NCI-H1105 (cell line): ENCODE measurements around the gene VSTM2B.
"Not testable (repeated sequence)": the region's sequence is repeated elsewhere in the genome, so short reads cannot be mapped to it uniquely, and the experiment has no call there.

Experiments
- DNase-seq: peaks from one replicate; lab custom pipeline; 2025; lab: John Stamatoyannopoulos, UW

Gene VSTM2B

GRCh38 chr19:29531458-29532025 is 5.7 kb downstream of the VSTM2B start:
- DNase-seq = no peak

- DNase-seq = no peak
Measured at GRCh38 chr19:29532097-29532496, 6.3 kb downstream of the VSTM2B start.

GRCh38 chr19:29532956-29533355 is 7.2 kb downstream of the VSTM2B start:
- no peak for DNase-seq

- no peak for DNase-seq
Measured at GRCh38 chr19:29533578-29534544, 8.1 kb downstream of the VSTM2B start.

- DNase-seq = no peak
Measured at GRCh38 chr19:29535214-29535831, 9.5 kb downstream of the VSTM2B start.

- DNase-seq = no peak
Measured at GRCh38 chr19:29535984-29536508, 10.3 kb downstream of the VSTM2B start.

GRCh38 chr19:29537181-29537580 is 11.4 kb downstream of the VSTM2B start:
- DNase-seq = no peak

GRCh38 chr19:29537601-29538000 is 11.8 kb downstream of the VSTM2B start:
- DNase-seq = no peak

GRCh38 chr19:29538146-29538545 is 12.4 kb downstream of the VSTM2B start:
- DNase-seq = no peak

- no peak for DNase-seq
Measured at GRCh38 chr19:29538651-29539050, 12.9 kb downstream of the VSTM2B start.

- no peak for DNase-seq
Measured at GRCh38 chr19:29539131-29539530, 13.3 kb downstream of the VSTM2B start.

- no peak for DNase-seq
Measured at GRCh38 chr19:29539670-29540069, 13.9 kb downstream of the VSTM2B start.

GRCh38 chr19:29540114-29540513 is 14.3 kb downstream of the VSTM2B start:
- no peak for DNase-seq

GRCh38 chr19:29541473-29542253 is 15.9 kb downstream of the VSTM2B start:
- DNase-seq = no peak

GRCh38 chr19:29542327-29542726 is 16.5 kb downstream of the VSTM2B start:
- DNase-seq = no peak

GRCh38 chr19:29542776-29543175 is 17.0 kb downstream of the VSTM2B start:
- no peak for DNase-seq

GRCh38 chr19:29543381-29543780 is 17.6 kb downstream of the VSTM2B start:
- DNase-seq = no peak

- no peak for DNase-seq
Measured at GRCh38 chr19:29544656-29545360, 19.0 kb downstream of the VSTM2B start.

GRCh38 chr19:29545447-29545846 is 19.7 kb downstream of the VSTM2B start:
- not testable (repeated sequence) for DNase-seq

GRCh38 chr19:29545866-29546582 is 20.2 kb downstream of the VSTM2B start:
- no peak for DNase-seq
